ENCODE data around the gene TOP1.

Gene TOP1

GRCh38 chr20:41170386-41171105 is 141.9 kb downstream of the TOP1 start:
- DNase-seq: no peak

DNA sequence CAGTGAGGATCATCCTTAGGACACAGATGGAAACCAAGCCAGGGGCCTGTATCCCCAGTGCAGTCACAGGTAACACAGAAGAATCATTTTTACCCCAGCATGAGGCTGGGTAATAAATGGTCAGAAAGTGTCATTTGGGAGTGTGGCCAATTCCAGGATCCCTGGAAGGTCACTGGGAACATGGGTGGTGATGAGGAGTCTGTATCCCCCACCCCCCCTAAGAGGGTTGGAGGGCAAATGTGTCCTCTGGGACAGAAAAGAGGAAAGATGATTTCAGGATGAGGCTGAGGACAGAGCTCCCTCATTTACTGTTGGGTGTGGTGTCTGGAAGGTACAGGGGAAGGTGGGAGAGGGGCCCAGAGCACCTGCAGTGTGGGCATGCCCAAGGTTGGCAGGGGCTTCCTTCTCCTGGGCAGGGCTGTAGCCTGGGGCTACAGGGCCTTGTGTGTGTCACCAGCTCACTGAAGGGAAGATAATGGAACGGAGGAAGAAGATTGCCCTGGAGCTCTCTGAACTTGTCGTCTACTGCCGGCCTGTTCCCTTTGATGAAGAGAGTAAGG is 143.2 kb downstream of the TOP1 start:
- DNase-seq: no peak

- no peak for DNase-seq
These were observed 143.9 kb downstream of the TOP1 start for GRCh38 chr20:41172296-41173140.

DNA sequence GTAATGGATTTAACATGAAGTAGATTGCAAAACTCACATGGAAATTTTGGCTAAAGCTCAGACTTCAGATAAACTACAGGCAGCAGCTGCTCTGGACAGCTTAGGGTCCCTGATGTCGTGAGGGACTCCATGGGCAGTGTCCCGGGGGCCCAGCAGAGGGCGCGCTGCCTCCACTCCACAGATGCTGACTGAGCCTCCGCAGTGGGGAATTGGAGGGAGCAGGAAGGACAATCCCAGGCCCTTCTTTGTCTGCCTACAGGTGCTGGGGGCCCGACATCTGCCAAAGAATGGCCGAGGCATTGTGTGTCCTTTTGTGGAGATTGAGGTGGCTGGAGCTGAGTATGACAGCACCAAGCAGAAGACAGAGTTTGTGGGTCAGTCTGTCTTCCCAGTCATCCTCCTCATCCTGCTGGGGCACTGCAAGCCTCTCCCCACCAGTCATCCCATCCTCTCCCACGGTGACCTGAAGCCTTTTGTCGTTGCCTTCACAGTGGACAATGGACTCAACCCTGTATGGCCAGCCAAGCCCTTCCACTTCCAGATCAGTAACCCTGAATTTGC is 144.6 kb downstream of the TOP1 start:
- DNase-seq: peak; percentile 39

DNA sequence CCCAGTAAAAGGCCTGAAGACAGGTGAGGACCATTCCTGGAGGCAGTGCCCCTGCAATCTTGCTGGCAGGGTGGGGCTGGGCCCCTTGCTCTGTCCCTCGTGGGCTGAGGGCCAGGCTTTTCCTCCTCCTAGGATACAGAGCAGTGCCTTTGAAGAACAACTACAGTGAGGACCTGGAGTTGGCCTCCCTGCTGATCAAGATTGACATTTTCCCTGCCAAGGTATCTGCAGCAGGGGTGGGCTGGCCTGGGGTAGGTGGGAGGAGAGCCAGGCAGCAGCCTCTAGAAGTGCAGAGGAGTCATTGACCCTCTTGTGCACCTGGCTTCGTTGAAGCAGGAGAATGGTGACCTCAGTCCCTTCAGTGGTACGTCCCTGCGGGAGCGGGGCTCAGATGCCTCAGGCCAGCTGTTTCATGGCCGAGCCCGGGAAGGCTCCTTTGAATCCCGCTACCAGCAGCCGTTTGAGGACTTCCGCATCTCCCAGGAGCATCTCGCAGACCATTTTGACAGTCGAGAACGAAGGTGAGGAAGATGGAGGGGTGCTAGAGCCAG is 145.2 kb downstream of the TOP1 start:
- no peak for DNase-seq

All from NCI-H1092 treated with DMSO at 0.1 percent for 48 hours (cell line).